A673 (cell line): ENCODE measurements around the gene DNAH7. TPM values are rescaled to one million over a fixed set of nuclear protein-coding genes. Genes with fewer than 3 reads are reported as not detected.

ENCODE experiments used
- BruUV-seq: library from RNA; stranded (reverse); fragments of 400-500 nt; replicated peaks from 2 replicates; lab custom pipeline; 2021; lab: Mats Ljungman, UMichigan
- CTCF ChIA-PET: fragments of 300-600 bp; sonication (Branson Sonifier 250); formaldehyde crosslinking; loops from one replicate; lab custom pipeline; 2022; ENCODE audit warnings: antibody characterized with exemption; lab: Charles Lee
- POLR2A ChIA-PET: fragments of 300-600 bp; sonication (Branson Sonifier 250); formaldehyde crosslinking; loops from one replicate; lab custom pipeline; 2022; ENCODE audit warnings: antibody characterized with exemption; ENCODE audit not compliant: low non-redundant PET; lab: Charles Lee
- DNase-seq: peaks from one replicate; pipeline ENCODE4 v3.0.0-alpha.2; 2015; ENCODE audit warnings: low spot score
- H3K27ac ChIP-seq: fragments of 200-600 bp; sonication (generic); 2 replicates; pipeline ENCODE4 v1.5.1; 2016; ENCODE audit warnings: mixed run types, low read depth, mild to moderate bottlenecking, mixed read lengths, antibody characterized with exemption, low read length; ENCODE audit not compliant: poor library complexity, severe bottlenecking
- H3K27me3 ChIP-seq: fragments of 200-600 bp; sonication (generic); replicated peaks from 2 replicates; pipeline ENCODE4 v1.6.1; 2017; ENCODE audit warnings: mixed run types, low read depth, mild to moderate bottlenecking, mixed read lengths, antibody characterized with exemption, low read length; ENCODE audit not compliant: insufficient read depth, poor library complexity
- H3K36me3 ChIP-seq: fragments of 200-600 bp; sonication (generic); 2 replicates; pipeline ENCODE4 v1.6.1; 2016; ENCODE audit warnings: mixed run types, mild to moderate bottlenecking, mixed read lengths, antibody characterized with exemption, low read length; ENCODE audit not compliant: insufficient read depth, poor library complexity, severe bottlenecking
- H3K4me1 ChIP-seq: fragments of 200-600 bp; sonication (generic); 2 replicates; pipeline ENCODE4 v1.6.1; 2017; ENCODE audit warnings: mixed run types, mild to moderate bottlenecking, mixed read lengths, antibody characterized with exemption, low read length; ENCODE audit not compliant: insufficient read depth, poor library complexity, severe bottlenecking
- H3K4me3 ChIP-seq: fragments of 200-600 bp; sonication (generic); 2 replicates; pipeline ENCODE4 v1.5.1; 2016; ENCODE audit warnings: low read depth, mixed run types, mild to moderate bottlenecking, mixed read lengths, low read length; ENCODE audit not compliant: poor library complexity, severe bottlenecking
- H3K9me3 ChIP-seq: fragments of 200-600 bp; sonication (generic); 2 replicates; pipeline ENCODE4 v1.6.1; 2016; ENCODE audit warnings: mixed run types, low read depth, mild to moderate bottlenecking, mixed read lengths, antibody characterized with exemption, low read length; ENCODE audit not compliant: poor library complexity, severe bottlenecking
- EZH2 ChIP-seq: fragments of 200-600 bp; sonication (generic); IDR thresholded peaks from 2 replicates; pipeline ENCODE4 v1.6.1; 2017; ENCODE audit warnings: borderline replicate concordance, low read depth, mild to moderate bottlenecking, mixed read lengths, antibody characterized with exemption, low read length; ENCODE audit not compliant: poor library complexity, severe bottlenecking
- intact Hi-C: fragments of 100-400 bp; cut with micrococcal nuclease; formaldehyde crosslinking; loops from one replicate; pipeline ENCODE4 v1.10.0; 2022; ENCODE audit not compliant: unreplicated experiment
- total RNA-seq: library from RNA; stranded (reverse); gene quantifications from 2 replicates; pipeline ENCODE4 v1.2.3, GENCODE V29; 2021
- TF ChIP-seq, protein P1 (sequence below): fragments of 300-800, 200-600 bp; sonication (generic); conservative IDR thresholded peaks from 2 replicates; pipeline ENCODE4 v1.5.1; 2017; ENCODE audit warnings: low read depth, mild to moderate bottlenecking, antibody characterized with exemption, low read length, moderate library complexity, mixed read lengths

Gene DNAH7
- total RNA-seq, 1 experiment from 2014 or later = 0.95 TPM

DNA sequence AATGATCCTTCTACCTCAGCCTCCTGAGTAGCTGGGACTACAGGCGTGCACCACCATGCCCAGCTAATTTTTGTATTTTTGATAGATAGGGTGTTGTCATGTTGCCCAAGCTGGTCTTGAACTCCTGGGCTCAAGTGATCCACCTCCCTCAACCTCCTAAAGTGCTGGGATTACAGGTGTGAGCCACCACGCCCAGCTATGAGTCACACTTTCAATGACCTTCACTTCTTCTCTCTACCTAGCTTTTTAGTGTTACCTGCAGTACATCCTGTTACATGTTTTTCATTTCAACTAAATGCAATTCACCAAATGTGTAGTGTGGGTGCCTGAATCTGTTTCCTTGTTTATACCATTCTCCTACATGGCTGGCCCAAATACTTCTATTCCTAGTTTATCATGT is 347.6 kb downstream of the DNAH7 start:
- BruUV-seq = no TSS peak
- POLR2A ChIA-PET = no interaction called here
- H3K27ac ChIP-seq = no peak overlapping the region
- no peaks in the 10 kb centered on the region for H3K4me1 ChIP-seq
- H3K9me3 ChIP-seq = no peaks in the 10 kb centered on the region
- TF ChIP-seq, protein P1, sequence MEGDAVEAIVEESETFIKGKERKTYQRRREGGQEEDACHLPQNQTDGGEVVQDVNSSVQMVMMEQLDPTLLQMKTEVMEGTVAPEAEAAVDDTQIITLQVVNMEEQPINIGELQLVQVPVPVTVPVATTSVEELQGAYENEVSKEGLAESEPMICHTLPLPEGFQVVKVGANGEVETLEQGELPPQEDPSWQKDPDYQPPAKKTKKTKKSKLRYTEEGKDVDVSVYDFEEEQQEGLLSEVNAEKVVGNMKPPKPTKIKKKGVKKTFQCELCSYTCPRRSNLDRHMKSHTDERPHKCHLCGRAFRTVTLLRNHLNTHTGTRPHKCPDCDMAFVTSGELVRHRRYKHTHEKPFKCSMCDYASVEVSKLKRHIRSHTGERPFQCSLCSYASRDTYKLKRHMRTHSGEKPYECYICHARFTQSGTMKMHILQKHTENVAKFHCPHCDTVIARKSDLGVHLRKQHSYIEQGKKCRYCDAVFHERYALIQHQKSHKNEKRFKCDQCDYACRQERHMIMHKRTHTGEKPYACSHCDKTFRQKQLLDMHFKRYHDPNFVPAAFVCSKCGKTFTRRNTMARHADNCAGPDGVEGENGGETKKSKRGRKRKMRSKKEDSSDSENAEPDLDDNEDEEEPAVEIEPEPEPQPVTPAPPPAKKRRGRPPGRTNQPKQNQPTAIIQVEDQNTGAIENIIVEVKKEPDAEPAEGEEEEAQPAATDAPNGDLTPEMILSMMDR = no peak
- TF ChIP-seq EZH2 = no peak
- no peak for DNase-seq
- H3K27me3 ChIP-seq = no peaks in the 10 kb centered on the region
- intact Hi-C loops = no loop called here
- CTCF ChIA-PET = no interaction called here
- H3K4me3 ChIP-seq = no peak overlapping the region
- H3K36me3 ChIP-seq = peaks cover 6% of the 10 kb centered on the region

DNA sequence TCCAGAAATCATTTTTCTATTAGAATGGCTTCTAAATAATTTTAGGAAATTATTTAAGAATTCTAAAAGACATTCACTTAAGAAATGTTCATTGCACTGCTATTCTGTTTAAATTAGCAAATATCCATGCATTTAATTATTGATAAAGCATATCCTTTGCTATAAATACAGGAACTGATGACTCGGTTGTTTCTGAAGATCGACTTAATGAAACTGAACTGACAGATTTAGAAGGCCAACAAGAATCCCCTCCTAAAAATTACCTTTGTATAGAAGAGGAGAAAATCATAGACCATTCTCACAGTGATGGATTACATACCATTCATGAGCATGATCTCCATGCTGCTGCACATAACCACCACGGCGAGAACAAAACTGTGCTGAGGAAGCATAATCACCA is 352.2 kb downstream of the DNAH7 start:
- no TSS peak for BruUV-seq
- intact Hi-C loops = no loop called here
- ChIA-PET CTCF (no interaction called here), POLR2A (no interaction called here)
- Histone ChIP-seq H3K36me3 (peaks cover 6% of the 10 kb centered on the region), H3K27ac (no peak overlapping the region), H3K4me1 (no peaks in the 10 kb centered on the region), H3K9me3 (no peaks in the 10 kb centered on the region), H3K27me3 (no peaks in the 10 kb centered on the region), H3K4me3 (no peak overlapping the region)
- no peak for DNase-seq
- no peak for TF ChIP-seq EZH2
- TF ChIP-seq, protein P1 = no peak

DNA sequence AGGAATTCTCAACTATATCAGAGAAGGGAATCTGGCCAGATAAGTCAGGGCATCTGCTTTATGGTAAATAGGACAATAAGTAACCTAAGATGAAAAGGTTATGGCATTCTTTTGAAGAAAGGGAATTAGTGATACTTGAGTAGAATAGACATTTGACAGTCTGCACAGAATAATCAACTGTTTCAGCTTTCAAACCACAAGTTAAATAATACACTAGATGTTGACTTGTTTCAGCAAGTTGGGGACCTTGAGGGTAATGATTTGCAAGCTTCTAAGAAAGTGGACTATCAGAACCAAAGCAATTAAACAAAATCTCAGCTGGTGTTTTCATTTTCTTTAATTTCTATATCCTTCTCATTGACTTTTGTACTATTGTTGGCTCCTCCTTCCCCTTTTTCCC is 357.2 kb downstream of the DNAH7 start:
- ChIA-PET POLR2A (no interaction called here), CTCF (no interaction called here)
- no peaks in the 10 kb centered on the region for H3K9me3 ChIP-seq
- no peaks in the 10 kb centered on the region for H3K4me1 ChIP-seq
- DNase-seq = no peak
- no TSS peak for BruUV-seq
- intact Hi-C loops = no loop called here
- no peaks in the 10 kb centered on the region for H3K36me3 ChIP-seq
- no peak overlapping the region for H3K27ac ChIP-seq
- no peak overlapping the region for H3K4me3 ChIP-seq
- TF ChIP-seq EZH2 = no peak
- TF ChIP-seq, protein P1 = no peak
- no peaks in the 10 kb centered on the region for H3K27me3 ChIP-seq
